ENCODE measurements around the gene CIBAR2.

The CIBAR2 gene

DNA sequence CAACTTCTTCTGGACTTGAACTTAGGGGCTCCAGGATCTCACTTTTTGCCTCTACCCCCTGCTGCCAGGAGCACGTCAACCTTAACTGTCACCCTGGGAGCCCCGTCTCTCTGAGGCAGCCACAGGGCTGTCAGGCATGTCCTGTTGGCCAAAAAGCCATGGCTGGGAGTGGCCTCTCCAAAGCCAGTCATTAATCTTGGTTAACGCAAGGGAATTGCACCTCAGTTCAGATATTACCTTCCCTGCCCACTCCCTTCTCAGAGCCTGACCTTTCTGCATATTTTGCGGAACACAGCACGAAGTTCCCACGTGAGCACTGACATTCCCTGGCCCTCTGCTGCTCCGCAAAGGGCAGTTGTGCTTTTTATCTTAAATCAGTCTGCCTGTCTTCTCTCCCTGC, 44.2 kb upstream of the CIBAR2 start:
- TF ChIP-seq, protein P1, sequence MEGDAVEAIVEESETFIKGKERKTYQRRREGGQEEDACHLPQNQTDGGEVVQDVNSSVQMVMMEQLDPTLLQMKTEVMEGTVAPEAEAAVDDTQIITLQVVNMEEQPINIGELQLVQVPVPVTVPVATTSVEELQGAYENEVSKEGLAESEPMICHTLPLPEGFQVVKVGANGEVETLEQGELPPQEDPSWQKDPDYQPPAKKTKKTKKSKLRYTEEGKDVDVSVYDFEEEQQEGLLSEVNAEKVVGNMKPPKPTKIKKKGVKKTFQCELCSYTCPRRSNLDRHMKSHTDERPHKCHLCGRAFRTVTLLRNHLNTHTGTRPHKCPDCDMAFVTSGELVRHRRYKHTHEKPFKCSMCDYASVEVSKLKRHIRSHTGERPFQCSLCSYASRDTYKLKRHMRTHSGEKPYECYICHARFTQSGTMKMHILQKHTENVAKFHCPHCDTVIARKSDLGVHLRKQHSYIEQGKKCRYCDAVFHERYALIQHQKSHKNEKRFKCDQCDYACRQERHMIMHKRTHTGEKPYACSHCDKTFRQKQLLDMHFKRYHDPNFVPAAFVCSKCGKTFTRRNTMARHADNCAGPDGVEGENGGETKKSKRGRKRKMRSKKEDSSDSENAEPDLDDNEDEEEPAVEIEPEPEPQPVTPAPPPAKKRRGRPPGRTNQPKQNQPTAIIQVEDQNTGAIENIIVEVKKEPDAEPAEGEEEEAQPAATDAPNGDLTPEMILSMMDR (conservative IDR thresholded peaks at IDR 0.05; ENCODE audit: low read depth) = no peak
- POLR2A ChIA-PET (ENCODE audit: low non-redundant PET) = no interaction called here
- no peak for DNase-seq (ENCODE audit: low spot score)
- H3K27ac ChIP-seq = no peak overlapping the region
- CTCF ChIA-PET = no interaction called here

DNA sequence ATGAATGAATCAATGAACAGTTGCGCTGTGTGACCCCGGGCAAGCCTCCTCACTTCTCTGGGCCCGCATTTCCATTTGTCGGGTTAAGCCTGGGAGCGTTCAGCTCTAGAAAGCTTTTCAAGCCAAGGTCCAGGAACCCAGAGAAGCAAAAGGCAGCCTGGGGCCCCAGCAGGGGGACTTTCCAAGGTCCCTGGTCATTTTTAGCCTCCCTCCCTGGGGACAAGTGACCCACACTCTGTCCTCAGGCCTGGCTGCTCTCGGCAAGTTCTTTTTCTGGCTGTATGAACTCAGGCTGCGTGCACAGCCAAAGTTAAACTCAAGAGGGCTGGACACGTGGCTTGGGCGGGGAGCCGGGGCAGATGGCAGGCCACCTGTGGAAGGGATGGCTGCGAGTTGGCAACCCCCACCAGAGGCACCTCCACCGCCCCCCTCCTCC, 41.4 kb upstream of the CIBAR2 start:
- CTCF ChIA-PET = interaction anchor here (1.0 kb wide), 2 partner anchors 19 to 100 kb away, joined by 3 to 4 read pairs; no protein-coding TSS in a partner anchor
- DNase-seq (ENCODE audit: low spot score) = no peak
- H3K27ac ChIP-seq = peak overlapping the region; percentile 91
- TF ChIP-seq, protein P1 (conservative IDR thresholded peaks at IDR 0.05; ENCODE audit: low read depth) = no peak
- POLR2A ChIA-PET (ENCODE audit: low non-redundant PET) = no interaction called here

DNA sequence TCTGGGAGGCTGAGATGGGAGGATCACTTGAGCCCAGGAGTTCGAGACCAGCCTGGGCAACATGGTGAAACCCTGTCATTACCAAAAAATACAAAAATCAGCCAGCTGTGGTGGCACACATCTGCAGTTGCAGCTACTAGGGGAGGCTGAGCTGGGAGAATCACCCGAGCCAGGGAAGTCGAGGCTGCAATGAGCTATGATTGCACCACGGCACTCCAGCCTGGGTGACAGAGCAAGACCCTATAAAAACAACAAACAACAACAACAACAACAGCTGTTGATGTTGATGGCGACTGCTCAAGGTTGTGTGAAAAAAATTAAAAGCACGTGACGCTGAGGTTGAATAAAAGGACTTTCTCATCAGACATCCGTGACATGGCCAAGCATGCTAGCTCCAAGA, 40.8 kb upstream of the CIBAR2 start:
- POLR2A ChIA-PET (ENCODE audit: low non-redundant PET) = interaction anchor here (0.6 kb wide), 1 partner anchor 175 kb away, joined by 9 read pairs; no protein-coding TSS in a partner anchor

DNA sequence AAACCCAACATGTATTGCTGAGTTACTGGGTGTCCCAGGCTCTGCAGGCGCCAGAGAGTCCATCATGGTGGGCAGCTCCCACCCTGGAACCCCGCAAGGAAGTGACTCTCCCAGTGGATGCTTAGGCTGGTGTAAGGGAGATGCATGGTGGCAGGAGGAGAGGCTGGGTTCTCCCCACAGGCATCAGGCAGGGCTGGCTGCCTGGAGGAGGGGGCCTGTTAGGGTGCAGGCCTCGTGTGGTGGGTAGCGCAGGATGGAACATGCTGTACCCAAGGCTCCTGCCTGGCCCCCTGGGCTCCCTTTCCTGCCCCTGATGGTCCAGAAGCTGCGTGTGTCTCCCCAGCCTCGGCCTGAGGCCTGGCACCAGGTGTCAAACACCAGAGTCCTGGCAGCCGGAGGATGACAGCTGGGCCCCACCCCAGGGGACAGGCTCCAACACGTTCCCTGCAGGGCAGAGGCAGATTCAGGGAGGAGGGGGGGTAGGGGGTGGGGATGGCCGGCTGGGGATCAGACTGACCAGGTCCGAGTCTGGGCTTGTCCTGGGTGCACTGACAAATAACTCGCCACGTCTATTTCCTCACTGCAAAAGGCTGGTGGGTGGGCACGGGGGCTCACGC, 40.2 kb upstream of the CIBAR2 start:
- DNase-seq (ENCODE audit: low spot score) = peak; percentile 84
- POLR2A ChIA-PET (ENCODE audit: low non-redundant PET) = interaction anchor here (0.6 kb wide), 1 partner anchor 174 kb away, joined by 9 read pairs; no protein-coding TSS in a partner anchor
- CTCF ChIA-PET = interaction anchor here (0.5 to 1.0 kb wide), 2 partner anchors 101 to 463 kb away, joined by 3 to 4 read pairs; no protein-coding TSS in a partner anchor
- TF ChIP-seq, protein P1 (conservative IDR thresholded peaks at IDR 0.05; ENCODE audit: low read depth) = no peak
- H3K27ac ChIP-seq = peak overlapping the region; percentile 91

More for the DNA sequence above, 40.8 kb upstream of the CIBAR2 start:
- CTCF ChIA-PET = interaction anchor here (1.0 kb wide), 2 partner anchors 19 to 100 kb away, joined by 3 to 4 read pairs; no protein-coding TSS in a partner anchor
- peak overlapping the region; percentile 91 for H3K27ac ChIP-seq
- DNase-seq (ENCODE audit: low spot score) = no peak
- TF ChIP-seq, protein P1 (conservative IDR thresholded peaks at IDR 0.05; ENCODE audit: low read depth) = no peak

DNA sequence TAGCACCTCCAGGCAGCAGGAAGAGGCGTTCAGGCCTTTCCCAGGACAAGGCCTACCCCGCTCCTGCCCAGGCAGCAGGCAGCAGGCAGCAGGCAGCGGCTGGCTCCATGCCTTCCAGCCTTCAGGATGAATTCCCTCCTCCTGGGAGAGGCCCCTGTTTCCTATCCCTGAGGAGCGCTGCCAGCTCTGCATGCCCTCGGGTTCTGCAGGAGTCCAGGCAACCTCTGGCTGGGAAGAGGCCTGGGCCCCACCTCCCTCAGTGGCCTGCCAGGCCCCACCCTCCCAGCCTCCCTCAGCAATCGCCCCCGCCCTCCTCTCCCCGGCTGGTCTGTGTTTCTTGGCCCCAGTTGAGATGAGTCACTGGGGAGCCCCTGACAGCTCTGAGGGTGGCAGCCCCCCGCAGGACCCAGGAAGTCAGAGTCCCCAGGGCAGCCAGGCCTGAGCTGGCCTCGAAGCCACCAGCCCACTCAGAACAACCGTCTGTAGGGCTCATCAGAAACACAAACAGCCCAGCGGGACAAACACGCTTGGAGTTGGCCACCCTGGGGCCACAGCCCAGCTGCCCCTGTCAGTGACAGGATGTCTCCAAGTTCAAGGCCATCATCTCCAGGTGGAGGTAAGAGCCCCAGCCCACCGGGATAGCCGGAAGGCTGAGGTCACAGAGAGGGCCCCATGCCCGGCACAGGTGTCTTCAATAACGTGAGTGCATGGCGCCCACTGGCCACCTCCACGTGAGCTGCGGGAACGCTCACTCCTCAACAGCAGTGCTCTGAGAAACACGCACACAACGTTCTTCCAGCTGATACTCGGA, 39.5 kb upstream of the CIBAR2 start:
- peak overlapping the region; percentile 91 for H3K27ac ChIP-seq
- DNase-seq (ENCODE audit: low spot score) = peak; percentile 91
- CTCF ChIA-PET = interaction anchor here (0.5 kb wide), 1 partner anchor 464 kb away, joined by 3 read pairs; no protein-coding TSS in a partner anchor
- TF ChIP-seq, protein P1 (conservative IDR thresholded peaks at IDR 0.05; ENCODE audit: low read depth) = no peak
- POLR2A ChIA-PET (ENCODE audit: low non-redundant PET) = no interaction called here

DNA sequence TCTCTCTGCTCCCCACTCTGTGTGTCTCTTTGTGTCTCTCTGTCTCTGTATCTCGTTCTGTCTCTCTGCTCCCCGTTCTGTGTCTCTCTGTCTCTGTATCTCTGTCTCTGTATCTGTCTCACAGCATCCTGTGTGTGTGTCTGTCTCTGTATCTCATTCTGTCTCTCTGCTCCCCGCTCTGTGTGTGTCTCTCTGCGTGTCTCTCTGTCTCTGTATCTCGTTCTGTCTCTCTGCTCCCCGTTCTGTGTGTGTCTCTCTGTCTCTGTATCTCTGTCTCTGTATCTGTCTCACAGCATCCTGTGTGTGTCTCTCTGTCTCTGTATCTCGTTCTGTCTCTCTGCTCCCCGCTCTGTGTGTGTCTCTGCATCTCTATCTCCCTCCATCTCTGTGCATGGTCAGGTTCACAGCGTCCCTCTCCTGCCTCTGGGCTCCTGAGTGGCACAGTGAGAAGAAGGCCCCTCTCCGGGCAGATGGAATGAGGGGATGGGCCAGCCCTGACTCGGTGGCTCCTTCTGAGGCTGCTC, 38.9 kb upstream of the CIBAR2 start:
- H3K27ac ChIP-seq = peak overlapping the region; percentile 91
- TF ChIP-seq, protein P1 (conservative IDR thresholded peaks at IDR 0.05; ENCODE audit: low read depth) = no peak
- DNase-seq (ENCODE audit: low spot score) = no peak
- POLR2A ChIA-PET (ENCODE audit: low non-redundant PET) = no interaction called here
- CTCF ChIA-PET = no interaction called here

All from RWPE1 (cell line).